GM13977 (cell line): ENCODE data around the gene CEP104.

Source experiments
- DNase-seq: peaks from one replicate; pipeline ENCODE4 v3.0.0; 2012; ENCODE audit warnings: low spot score
- CTCF ChIP-seq: IDR thresholded peaks from 2 replicates; pipeline ENCODE4 v1.5.1; 2012; ENCODE audit warnings: mild to moderate bottlenecking, control low read depth; ENCODE audit not compliant: insufficient read depth; ENCODE audit errors: extremely low read depth, missing control alignments
- in situ Hi-C: fragments of 300-500 bp; cut with MboI; formaldehyde crosslinking; loops from one replicate; pipeline ENCODE4 v1.12.0; 2022; ENCODE audit warnings: low sequenced_read_pairs, low pct_unique_long_range_greater_than_20kb, mixed read lengths, inconsistent platforms; ENCODE audit not compliant: unreplicated experiment

Gene CEP104

DNA sequence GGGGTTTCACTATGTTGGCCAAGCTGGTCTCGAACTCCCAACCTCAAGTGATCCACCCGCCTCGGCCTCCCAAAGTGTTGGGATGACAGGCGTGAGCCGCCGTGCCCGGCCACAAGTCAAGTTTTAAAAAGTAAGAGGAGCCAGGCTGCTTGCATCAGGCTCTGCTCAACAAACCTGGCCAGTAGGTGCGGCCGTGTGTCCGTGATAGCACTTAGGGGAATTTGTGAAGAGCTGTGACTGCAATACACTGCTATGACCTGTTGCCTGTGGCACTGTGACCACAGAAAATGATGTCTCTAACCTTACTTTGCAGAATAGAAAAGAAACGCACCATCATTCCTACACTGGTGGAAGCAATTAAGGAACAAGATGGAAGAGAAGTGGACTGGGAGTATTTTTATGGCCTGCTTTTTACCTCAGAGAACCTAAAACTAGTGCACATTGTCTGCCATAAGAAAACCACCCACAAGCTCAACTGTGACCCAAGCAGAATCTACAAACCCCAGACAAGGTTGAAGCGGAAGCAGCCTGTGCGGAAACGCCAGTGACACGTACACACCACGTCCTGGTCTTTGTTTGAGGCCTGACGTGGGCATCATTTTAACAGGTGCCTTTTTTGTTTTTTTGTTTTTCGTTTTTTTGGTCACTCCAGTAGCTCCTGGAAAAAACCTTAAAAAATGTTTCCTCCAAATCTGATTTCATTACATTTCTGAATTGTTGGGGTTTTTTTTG, 26.3 kb upstream of the CEP104 start:
- DNase-seq = no peak
- in situ Hi-C loops = no loop called here
- TF ChIP-seq CTCF = no peak

GRCh38 chr1:3881193-3881480, 24.1 kb upstream of the CEP104 start:
- no peak for DNase-seq
- in situ Hi-C loops = no loop called here
- no peak for TF ChIP-seq CTCF

GRCh38 chr1:3880429-3881192, 23.6 kb upstream of the CEP104 start:
- in situ Hi-C loops = no loop called here
- DNase-seq = no peak
- TF ChIP-seq CTCF = no peak

- no peak for DNase-seq
- TF ChIP-seq CTCF = no peak
- in situ Hi-C loops = no loop called here
Measured at GRCh38 chr1:3879787-3880428, 22.9 kb upstream of the CEP104 start.

- DNase-seq = no peak
- in situ Hi-C loops = no loop called here
- no peak for TF ChIP-seq CTCF
Measured at GRCh38 chr1:3879099-3879498, 22.1 kb upstream of the CEP104 start.

DNA sequence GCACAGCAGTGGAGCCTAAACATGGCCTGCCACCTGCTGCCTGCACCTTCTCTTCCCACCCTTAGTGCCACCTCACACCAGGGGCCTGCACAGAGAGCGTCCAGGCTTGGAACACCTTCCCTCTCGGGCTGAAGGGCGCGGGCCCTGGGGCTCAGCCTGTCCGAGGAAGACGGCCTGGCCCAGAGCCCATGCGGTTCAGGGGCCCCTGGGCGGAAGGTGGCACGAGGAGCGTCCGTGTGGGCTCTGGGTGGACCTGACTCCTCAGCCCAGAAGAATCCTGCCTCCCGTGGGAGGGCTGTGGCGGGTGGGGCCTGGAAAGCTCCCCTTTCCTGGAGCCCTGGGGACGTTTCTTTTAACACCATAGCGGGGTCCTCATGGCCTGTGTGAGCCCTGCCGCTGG, 19.7 kb upstream of the CEP104 start:
- in situ Hi-C loops = no loop called here
- no peak for DNase-seq
- TF ChIP-seq CTCF = no peak
